Eye (tissue), 1 donor: ENCODE results near the gene TPST1.
"Not testable (repeated sequence)": the region's sequence is repeated elsewhere in the genome, so short reads cannot be mapped to it uniquely, and the experiment has no call there.

ENCODE experiments used
- DNase-seq: peaks from one replicate; pipeline ENCODE4 v3.0.0-alpha.2; 2015

Gene TPST1

DNA sequence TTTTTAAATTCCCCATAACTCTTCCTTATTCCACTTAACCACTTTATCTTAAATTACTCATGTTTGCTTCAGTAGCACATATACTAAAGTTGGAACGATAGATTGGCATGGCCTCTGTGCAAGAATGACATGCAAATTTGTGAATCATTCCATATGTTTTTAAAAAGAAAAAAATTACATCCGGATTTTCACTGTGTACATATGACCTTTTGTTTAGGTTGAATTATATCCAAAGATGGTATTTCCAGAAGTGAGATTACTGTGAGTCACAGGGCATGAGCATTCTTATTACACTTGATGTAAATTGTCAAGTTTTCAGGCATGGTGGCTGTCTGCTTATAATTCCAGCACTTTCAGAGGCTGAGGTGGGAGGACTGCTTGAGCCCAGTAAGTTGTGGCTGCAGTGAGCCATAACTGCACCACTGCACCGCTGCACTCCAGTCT is 190.0 kb downstream of the TPST1 start:
- DNase-seq: not testable (repeated sequence)

DNA sequence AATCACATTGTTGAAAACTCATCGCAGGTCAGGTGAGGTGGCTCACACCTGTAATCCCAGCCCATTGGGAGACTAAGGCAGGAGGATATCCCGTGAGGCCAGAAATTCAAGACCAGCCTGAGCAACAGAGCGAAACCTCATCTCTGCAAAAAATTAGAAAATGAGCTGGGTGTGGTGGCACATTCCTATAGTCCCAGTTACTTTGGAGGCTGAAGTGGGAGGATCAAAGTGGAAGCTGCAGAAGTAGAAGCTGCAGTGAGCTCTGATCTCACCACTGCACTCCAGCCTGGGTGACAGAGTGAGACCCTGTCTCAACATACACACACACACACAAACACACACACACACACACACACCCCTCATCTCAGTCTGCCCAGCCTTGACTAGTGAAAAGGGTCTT is 190.9 kb downstream of the TPST1 start:
- not testable (repeated sequence) for DNase-seq

DNA sequence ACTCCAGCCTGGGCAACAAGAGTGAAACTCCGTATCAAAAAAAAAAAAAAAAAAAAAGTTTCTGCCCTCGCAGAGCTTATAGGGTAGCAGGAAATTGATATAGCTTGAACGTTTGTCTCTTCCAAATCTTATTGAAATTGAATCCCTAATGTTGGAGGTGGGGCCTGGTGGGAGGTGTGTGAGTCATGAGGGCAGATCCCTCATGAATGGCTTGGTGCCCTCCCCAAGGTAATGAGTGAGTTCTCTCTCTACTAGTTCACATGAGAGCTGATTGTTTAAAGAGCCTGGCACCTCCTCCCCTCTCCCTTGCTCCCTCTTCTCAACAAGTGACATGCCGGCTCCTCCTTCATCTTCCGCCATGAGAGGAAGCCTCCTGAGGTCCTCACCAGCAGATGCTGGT is 193.7 kb downstream of the TPST1 start:
- not testable (repeated sequence) for DNase-seq

DNA sequence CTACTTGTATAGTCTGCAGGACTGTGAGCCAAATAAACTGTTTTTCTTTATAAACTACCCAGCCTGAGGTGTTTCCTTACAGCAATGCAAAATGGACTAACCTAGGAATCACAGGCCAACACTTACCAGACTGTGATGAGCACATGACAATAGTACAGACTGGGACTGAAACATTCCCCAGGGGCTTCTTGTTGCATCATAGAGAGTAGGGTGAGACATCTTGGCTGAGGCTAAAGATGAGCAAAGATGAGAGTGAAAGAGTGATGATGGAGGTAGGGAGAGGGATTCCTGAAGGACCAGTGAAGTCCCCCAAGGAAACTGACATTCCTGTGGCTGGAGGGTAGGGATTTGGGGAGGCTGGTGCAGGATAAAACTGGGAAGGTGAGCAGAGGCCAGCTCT is 194.4 kb downstream of the TPST1 start:
- no peak for DNase-seq

DNA sequence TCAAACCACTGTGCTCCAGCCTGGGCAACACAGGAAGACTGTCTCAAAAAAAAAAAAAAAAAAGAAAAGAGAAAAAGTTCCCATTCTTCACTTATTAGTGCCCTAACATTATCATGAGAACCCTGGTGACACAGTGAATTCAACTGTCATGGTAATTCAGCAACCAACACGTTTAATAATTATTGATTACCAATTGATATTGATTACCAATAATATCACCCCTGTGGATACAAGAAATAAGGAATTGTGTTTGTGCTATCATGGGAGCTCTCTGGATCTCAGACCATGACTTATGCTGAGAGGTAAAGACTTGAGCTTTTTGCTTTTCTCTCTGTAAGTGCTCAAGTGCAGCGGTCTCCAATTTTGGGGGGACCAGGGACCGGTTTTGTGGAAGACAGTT is 195.3 kb downstream of the TPST1 start:
- DNase-seq: no peak

DNA sequence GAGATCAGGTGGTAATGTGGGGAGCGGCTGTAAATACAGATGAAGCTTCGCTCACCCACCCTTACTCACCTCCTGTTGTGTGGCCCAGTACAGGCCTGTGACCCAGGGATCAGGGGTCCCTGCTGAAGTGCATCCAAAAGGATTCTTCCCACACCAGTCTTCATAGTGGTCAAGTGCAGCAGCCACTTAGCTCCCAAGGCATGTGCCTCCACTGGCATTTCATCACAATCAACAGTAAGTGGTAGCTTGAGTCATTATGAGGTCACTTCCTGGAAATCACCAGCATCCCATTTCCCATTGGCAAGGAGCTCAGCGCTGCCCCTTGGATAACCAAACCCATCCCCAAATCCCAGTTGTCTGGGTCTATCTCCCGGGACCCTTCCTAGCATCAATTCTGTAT is 196.0 kb downstream of the TPST1 start:
- DNase-seq: not testable (repeated sequence)

DNA sequence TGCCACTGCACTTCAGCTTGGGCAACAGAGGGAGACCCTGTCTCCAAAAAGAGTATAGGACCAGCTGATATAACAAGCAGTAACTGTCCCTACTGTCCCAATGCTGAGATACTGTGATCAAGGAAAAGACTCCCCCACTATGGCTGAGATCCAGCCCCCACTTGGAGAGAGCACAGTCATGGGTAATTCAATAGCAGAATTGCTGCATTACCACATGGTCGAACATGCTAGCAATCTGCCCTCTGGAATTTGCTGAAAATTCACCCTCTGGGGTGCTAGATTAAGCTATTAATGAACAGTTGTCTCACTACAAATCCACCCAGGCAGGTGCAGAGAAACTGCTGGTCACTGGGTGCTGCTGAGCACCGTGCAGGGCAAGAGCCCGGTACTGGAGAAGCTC is 196.8 kb downstream of the TPST1 start:
- not testable (repeated sequence) for DNase-seq

DNA sequence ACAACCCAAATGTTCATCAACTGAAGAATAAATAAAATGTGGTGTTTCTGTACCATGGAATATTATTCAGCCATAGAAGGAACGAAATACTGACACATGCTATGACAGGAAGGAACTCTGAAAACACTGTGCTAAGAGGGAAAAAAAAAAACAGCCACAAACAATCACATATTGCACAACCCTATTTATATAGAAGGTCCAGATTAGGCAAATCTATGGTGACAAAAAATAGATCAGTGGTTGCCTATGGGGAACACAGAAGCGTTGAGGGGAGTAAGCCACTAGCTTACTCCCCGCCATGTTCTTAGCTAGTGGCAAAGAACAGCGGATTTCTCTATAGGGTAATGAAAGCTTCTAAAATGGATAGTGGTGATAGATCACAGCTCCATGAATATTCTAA is 198.4 kb downstream of the TPST1 start:
- no peak for DNase-seq

DNA sequence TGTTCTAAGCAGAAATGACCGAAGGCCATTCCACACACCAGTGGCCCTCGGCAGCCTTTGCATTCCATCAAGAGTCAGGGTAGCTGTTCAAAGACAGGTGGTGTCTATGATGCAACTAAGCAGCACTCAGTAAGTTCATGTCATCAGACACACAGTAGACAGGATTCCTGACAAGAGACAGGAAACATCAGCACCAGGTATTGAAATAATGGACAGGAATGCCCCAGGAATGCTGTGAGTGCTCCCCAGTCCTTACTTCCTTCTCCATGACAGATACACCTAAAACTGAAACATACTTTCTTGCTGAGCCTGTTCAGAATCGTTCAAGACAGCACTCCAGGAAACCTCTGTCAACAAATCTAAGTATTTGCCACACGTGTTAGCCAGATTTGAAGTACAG is 204.4 kb downstream of the TPST1 start:
- no peak for DNase-seq
